Progenitor cell of endocrine pancreas (in vitro differentiated cells): ENCODE measurements around the gene DNAH14. TPM values are rescaled to one million over a fixed set of nuclear protein-coding genes. Genes with fewer than 3 reads are reported as not detected.
"Not testable (repeated sequence)": the region's sequence is repeated elsewhere in the genome, so short reads cannot be mapped to it uniquely, and the experiment has no call there.

Experiments
- DNase-seq: peaks from one replicate; pipeline ENCODE4 v3.0.0; 2021; ENCODE audit warnings: low spot score; ENCODE audit not compliant: unreplicated experiment
- H3K27ac Mint-ChIP-seq: 2 replicates; pipeline ENCODE4 v1.8.0; 2021; ENCODE audit warnings: mild to moderate bottlenecking, moderate library complexity, mixed read lengths
- H3K27me3 Mint-ChIP-seq: 2 replicates; pipeline ENCODE4 v1.8.0; 2021; ENCODE audit warnings: mixed read lengths
- H3K36me3 Mint-ChIP-seq: 2 replicates; pipeline ENCODE4 v1.8.0; 2022; ENCODE audit warnings: mixed read lengths; ENCODE audit not compliant: insufficient read depth
- H3K4me1 Mint-ChIP-seq: 2 replicates; pipeline ENCODE4 v1.8.0; 2021; ENCODE audit warnings: low read depth, mixed read lengths
- H3K4me3 Mint-ChIP-seq: 2 replicates; pipeline ENCODE4 v1.8.0; 2021; ENCODE audit warnings: low read depth, mild to moderate bottlenecking, moderate library complexity, mixed read lengths
- H3K9me3 Mint-ChIP-seq: 2 replicates; pipeline ENCODE4 v1.8.0; 2021; ENCODE audit warnings: low read depth, mixed read lengths
- total RNA-seq: library from RNA; stranded (reverse); gene quantifications from 2 replicates; pipeline ENCODE4 v1.2.1, GENCODE V29; 2021
- TF ChIP-seq, protein P1 (sequence below): fragments of 200-600 bp; sonication (generic); IDR thresholded peaks from one replicate; pipeline ENCODE4 v1.5.0; 2021; ENCODE audit warnings: antibody characterized with exemption, mild to moderate bottlenecking; ENCODE audit not compliant: unreplicated experiment

The DNAH14 gene
- total RNA-seq, 1 donor from 2014 or later = 71.7 TPM

DNA sequence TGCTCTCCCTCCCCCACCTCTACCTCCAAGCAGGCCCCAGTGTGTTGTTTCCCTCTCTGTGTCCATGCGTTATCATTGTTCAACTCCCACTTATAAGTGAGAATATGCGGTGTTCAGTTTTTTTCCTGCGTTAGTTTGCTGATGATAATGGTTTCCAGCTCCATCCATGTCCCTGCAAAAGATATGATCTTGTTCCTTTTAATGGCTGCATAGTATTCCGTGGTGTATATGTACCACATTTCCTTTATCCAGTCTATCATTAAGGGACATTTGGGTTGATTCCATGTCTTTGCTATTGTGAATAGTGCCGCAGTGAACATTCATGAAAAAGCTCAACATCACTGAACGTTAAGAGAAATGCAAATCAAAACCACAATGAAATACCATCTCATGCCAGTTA is 58.6 kb downstream of the DNAH14 start:
- Mint-ChIP-seq H3K4me1 (no peaks in the 10 kb centered on the region), H3K27me3 (no peaks in the 10 kb centered on the region), H3K9me3 (peaks cover 44% of the 10 kb centered on the region), H3K36me3 (peaks cover 36% of the 10 kb centered on the region), H3K4me3 (no peak overlapping the region), H3K27ac (peak overlapping the region; percentile 48)
- TF ChIP-seq, protein P1, sequence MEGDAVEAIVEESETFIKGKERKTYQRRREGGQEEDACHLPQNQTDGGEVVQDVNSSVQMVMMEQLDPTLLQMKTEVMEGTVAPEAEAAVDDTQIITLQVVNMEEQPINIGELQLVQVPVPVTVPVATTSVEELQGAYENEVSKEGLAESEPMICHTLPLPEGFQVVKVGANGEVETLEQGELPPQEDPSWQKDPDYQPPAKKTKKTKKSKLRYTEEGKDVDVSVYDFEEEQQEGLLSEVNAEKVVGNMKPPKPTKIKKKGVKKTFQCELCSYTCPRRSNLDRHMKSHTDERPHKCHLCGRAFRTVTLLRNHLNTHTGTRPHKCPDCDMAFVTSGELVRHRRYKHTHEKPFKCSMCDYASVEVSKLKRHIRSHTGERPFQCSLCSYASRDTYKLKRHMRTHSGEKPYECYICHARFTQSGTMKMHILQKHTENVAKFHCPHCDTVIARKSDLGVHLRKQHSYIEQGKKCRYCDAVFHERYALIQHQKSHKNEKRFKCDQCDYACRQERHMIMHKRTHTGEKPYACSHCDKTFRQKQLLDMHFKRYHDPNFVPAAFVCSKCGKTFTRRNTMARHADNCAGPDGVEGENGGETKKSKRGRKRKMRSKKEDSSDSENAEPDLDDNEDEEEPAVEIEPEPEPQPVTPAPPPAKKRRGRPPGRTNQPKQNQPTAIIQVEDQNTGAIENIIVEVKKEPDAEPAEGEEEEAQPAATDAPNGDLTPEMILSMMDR = no peak
- DNase-seq = no peak

DNA sequence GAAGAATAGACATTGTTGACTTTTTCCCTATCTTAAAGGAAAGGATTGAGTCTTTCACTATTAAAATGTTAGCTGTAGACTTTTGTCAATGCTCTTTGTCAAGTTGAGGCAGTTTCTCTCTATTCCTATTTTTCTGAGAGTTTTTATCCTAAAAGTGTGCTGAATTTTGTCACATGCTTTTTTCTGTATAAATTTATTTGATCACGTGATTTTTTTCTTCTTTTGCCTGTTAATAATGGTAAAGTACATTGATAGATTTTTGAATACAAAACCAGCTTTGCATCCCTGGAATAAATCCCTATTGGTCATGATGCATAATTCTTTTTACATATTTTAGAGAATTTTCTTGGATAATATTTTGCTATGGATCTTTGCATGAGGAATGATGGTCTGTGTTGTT is 60.1 kb downstream of the DNAH14 start:
- Mint-ChIP-seq H3K27ac (no peak overlapping the region), H3K4me3 (no peak overlapping the region), H3K4me1 (no peaks in the 10 kb centered on the region), H3K27me3 (no peaks in the 10 kb centered on the region), H3K36me3 (peaks cover 23% of the 10 kb centered on the region), H3K9me3 (peaks cover 32% of the 10 kb centered on the region)
- TF ChIP-seq, protein P1 = no peak
- no peak for DNase-seq

DNA sequence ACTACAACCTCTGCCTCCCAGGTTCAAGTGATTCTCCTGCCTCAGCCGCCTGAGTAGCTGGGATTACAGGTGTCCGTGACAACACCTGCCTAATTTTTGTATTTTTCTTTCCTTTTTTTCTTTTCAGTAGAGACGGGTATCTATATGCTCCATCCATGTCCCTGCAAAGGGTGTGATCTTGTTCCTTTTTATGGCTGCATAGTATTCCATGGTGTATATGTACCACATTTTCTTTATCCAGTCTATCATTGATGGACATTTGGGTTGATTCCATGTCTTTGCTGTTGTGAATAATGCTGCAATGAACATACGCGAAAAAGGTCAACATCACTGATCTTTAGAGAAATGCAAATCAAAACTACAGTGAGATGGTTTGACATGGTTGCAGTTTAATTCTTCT is 62.1 kb downstream of the DNAH14 start:
- not testable (repeated sequence) for H3K4me1 Mint-ChIP-seq, H3K4me3 Mint-ChIP-seq, H3K27me3 Mint-ChIP-seq, DNase-seq, H3K27ac Mint-ChIP-seq
- Mint-ChIP-seq H3K9me3 (peaks cover 23% of the 10 kb centered on the region), H3K36me3 (peaks cover 21% of the 10 kb centered on the region)

DNA sequence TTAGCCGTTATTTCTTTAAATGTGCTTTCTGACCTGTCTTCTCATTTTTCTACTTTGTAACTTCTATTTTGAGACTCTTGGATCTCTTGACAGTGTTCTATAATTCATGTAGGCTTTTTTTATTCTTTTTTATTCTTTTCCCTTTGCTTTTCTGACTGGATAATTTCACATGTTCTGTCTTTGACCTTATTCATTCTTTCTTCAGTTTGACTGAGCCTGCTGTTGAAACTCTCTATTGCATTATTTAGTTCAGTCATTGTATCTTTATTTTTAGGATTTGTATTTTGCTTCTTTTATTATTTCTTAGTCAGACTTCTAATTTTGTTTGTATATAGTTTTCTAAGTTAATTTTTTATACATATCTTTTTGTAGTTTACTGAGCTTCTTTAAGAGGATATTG is 66.1 kb downstream of the DNAH14 start:
- H3K27ac Mint-ChIP-seq = no peak overlapping the region
- DNase-seq = no peak
- peaks cover 43% of the 10 kb centered on the region for H3K36me3 Mint-ChIP-seq
- peaks cover 6% of the 10 kb centered on the region for H3K4me1 Mint-ChIP-seq
- TF ChIP-seq, protein P1 = no peak
- peaks cover 32% of the 10 kb centered on the region for H3K9me3 Mint-ChIP-seq
- no peaks in the 10 kb centered on the region for H3K27me3 Mint-ChIP-seq
- no peak overlapping the region for H3K4me3 Mint-ChIP-seq

DNA sequence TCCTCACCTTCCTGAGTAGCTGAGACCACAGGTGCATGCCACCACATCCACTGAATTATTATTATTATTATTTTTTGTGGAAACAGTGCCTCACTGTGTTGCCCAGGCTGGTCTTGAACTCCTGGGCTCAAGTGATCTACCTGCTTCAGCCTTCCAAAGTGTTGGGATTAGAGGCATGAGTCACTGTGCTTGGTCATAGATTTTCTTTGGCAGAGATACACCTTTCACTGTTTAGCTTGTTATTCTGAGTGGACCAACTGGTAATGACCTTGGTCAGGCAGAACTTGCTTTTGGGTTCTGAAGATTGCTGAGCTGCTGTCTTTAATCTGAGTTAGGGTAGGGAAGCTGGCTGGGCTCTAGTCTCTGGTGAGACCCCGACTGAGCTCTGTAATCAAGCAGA is 66.8 kb downstream of the DNAH14 start:
- Mint-ChIP-seq H3K9me3 (peaks cover 36% of the 10 kb centered on the region), H3K27me3 (no peaks in the 10 kb centered on the region)
- no peak for DNase-seq

DNA sequence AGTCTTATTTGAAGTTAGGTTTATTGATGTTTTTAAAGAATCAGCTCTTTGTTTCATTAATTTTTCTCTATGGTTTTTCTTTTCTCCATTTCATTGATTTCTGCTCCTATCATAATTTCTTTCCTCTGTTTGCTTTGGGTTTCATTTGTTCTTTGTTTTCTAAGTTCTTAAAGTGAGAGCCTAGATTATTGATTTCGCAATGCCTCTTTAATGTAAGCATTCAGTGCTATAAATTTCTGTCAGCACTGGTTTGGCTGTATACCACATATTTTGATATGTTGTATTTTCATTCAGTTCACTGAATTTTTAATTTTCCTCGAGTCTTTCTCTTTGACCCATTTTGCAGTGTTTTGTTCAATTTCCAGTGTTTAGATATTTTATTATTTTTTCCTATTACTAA is 68.7 kb downstream of the DNAH14 start:
- Mint-ChIP-seq H3K4me3 (no peak overlapping the region), H3K27ac (no peak overlapping the region), H3K27me3 (no peaks in the 10 kb centered on the region), H3K4me1 (peaks cover 6% of the 10 kb centered on the region), H3K9me3 (peaks cover 33% of the 10 kb centered on the region), H3K36me3 (peaks cover 40% of the 10 kb centered on the region)
- DNase-seq = no peak
- TF ChIP-seq, protein P1 = no peak

More for the DNA sequence above, 66.8 kb downstream of the DNAH14 start:
- peaks cover 47% of the 10 kb centered on the region for H3K36me3 Mint-ChIP-seq
- H3K4me3 Mint-ChIP-seq = no peak overlapping the region
- TF ChIP-seq, protein P1 = no peak
- peaks cover 6% of the 10 kb centered on the region for H3K4me1 Mint-ChIP-seq
- H3K27ac Mint-ChIP-seq = no peak overlapping the region
